HG03097 (cell line): ENCODE results near the gene ZBTB12.
"Not testable (repeated sequence)": the region's sequence is repeated elsewhere in the genome, so short reads cannot be mapped to it uniquely, and the experiment has no call there.

ENCODE experiments used
- ATAC-seq: cut with Tn5 transposase; IDR thresholded peaks from one replicate; pipeline ENCODE4 v1.9.1; 2021; ENCODE audit not compliant: unreplicated experiment, low FRiP score

The ZBTB12 gene

DNA sequence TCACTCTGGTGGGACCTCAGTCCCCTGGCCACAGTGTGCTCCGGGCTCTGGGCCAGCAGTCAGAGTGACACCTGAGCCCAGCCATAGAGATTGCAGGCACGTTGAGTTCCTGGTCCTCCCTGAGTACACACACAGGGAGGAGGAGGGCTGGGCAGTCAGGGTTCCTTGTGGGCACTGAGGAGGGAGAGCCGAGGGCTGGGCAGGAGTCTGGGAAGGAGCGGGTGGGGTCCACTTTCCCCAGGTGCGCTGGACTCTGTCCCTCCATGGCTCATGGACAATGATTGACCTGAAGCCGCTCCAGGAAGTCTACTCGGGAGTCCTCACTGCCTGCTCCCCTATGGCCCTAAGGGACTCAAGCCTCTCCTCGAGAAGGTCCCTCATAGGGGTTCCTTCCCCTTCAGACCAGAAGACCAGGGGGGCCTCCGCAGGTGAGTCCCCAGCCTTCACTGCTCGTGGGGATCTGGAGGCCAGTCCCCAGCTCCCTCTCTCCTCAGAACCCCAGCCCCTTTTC is 24.2 kb downstream of the ZBTB12 start:
- no peak for ATAC-seq

DNA sequence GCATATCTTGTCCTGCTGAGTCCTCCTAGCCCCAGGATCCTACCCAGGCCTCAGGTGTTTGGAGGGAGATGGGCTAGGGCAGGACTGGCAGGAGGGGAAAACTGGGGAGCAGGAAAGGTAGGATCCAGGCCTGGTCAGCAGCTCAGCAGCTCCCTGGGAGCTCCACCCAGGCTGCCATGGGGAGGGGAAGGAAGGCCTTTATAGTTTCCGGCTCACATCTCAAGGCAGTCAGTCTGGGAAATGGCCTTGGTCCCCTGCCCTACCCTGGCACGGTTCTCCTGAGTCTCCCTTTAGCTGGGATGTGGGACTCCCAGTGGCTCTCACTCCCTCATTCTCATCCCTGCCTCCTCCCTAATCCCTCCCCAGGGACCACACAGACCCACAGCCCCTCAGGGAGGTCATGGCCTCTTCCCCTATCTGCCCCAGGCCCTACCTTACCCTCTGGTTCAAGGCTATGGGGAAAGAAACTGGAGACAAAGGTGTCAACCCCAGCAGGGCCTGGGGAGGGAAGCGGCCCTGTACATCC is 24.7 kb downstream of the ZBTB12 start:
- ATAC-seq = no peak

DNA sequence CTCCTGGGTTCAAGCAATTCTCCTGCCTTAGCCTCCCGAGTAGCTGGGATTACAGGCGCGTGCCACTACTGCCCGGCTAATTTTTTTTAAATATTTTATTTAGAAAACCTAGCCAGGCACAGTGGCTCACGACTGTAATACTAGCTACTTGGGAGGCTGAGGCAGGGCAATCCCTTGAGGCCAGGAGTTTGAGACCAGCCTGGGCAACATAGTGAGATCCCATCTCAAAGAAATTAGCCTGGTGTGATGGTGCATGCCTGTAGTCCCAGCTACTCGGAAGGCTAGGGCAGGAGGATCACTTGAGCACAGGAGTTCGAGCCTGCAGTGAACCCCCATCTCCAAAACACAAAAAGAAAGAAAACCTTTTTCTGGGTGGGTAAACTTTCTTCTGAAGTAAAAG is 25.5 kb downstream of the ZBTB12 start:
- ATAC-seq = no peak

DNA sequence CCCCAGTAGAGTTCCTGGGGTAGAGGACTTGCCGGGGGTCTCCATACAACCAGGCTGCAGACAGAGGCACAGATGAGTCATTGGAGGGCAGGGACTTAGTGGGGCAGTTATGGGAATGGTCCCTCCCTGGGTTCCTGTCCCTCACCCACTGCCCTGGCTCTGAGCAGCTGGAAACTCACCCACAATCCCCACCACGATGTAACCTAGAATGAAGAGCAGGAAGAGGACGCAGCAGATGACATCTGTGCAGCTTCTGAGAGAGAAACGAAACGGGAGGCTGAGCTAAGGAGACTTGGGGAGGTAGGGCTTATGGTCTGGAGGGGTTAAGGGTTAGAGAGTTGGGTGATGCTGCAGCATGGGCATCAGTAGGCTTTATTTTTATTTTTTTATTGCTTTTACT is 26.0 kb downstream of the ZBTB12 start:
- ATAC-seq = no peak

DNA sequence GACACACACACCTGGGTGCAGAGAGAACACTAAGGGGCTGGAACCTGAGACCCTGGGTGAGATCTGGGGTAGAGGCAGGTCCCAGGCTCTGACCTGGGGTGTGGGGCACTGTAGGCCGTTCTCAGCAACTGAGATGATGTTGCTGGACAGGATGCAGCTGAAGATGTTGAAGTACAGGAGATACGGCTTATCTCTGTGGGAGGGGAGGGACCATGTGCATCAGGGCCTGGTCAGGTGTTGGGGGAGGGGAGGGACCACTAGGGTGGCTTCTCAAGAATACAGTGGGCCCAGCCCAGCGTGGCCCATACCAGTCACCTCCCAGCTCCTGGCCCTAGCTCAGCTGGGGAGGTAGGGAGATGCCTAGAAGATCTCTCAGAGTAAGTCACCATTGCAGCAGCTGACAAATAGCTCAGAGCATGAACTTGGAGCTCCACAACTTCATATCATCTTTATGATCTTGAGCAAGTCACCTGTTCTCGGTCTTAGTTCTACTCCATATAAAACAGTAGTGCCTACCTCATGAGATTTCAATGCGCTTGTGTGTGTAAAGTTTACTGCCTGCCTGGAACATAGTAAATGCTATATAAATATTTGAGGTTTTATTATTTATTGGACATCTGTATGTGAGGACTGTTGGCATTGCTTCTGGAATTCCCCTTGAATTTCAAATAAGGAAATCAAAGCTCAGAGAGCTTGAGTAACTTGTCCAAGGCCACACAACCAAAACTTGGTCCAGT is 26.9 kb downstream of the ZBTB12 start:
- ATAC-seq = no peak

DNA sequence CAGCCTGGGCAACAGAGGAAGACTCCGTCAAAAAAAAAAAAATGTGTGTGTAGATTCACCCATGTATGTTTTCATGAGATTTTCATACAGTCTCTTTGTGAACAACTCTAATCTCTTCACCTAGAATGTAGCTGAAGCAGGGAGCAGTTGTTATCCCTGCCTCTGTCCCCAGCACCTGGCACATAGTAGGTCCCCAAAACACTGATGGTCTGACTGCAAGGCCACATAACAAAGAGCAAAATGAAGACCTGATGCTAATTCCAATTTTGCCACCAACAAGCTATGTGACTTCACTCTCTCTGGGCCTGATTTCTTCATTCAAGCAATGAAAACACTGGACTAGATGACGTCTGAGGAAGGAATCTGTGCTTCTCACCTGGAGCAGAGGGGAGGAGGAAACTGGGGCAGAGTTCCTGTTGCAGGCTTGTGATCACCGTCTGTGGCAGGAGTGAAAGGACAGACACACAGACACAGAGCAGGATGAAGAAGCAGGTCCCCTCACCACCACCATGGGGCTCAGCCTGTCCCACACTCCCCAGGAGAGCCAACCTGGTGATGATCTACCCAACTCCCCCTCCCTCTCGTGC is 27.7 kb downstream of the ZBTB12 start:
- ATAC-seq = no peak

DNA sequence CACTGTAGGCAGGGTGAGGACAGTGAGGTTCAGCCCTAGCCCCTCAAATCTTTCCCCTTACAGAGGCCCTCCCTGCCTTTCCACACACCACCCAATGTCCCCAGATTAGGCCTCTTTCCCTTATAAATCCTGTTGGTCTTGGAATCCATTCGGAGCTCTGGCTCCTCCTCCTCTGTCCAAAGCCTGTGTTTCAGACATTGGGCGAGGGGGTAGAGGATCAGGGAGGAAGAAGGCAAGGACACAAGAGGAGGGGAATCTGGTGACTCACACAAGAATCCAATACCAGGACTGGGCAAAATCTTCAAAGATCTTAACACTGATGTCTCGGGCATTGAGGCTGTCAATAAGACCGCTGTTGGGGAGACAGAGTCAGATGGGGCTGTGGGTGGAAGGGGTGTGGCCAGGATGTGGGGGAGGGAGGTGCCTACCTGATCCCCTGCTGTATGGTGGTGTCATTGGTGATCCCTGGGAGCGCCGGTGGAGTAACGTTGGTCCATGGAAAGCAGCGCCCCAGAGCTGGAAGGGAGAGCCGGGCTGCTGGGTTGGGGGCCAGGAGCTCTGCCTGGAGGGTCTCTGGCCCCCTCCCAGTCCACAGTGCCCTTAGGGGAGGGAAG is 30.7 kb downstream of the ZBTB12 start:
- no peak for ATAC-seq

DNA sequence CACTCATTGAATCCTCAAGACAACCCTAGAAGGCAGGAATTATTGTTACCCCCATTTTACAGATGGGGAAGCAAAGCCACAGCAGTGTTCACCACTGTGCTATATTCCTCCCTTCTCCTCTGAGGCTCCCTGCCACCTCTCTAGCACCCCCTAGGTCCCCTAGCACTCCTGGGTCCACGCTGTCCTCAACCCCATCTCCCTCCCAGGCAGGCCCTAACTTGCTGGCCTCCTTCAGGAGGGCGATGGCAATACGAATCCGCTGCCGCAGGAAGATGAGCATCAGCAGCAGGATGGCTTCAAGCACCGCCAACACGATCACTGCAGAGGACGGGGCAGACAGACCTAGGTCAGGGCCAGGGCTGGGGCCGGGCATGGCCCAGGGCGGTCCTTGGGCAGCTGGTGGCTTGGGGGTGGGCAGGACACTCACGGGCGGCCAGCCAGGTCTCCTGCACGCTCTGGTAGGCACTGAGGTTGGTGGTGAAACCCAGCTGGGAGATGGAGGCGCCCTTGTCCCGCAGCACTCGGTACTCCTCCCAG is 31.4 kb downstream of the ZBTB12 start:
- ATAC-seq = no peak

DNA sequence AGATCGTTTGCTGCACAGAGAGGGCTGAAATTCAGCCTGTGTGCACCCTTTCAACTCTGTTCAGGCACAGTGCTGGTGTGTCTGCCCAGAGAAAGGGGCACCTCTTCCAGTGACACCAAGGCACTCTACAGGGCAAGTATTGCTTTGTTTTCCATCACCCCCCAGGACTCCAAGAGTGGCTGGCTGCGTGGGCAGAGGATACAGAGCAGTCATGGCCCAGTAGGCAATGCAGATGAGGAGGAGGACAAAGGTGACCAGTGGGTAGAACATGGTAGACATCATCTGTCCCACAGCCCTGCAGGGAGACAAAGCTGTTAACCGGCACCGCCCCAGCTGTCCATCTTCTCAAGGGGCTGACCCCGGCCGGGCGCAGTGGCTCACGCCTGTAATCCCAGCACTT is 32.5 kb downstream of the ZBTB12 start:
- ATAC-seq = no peak

DNA sequence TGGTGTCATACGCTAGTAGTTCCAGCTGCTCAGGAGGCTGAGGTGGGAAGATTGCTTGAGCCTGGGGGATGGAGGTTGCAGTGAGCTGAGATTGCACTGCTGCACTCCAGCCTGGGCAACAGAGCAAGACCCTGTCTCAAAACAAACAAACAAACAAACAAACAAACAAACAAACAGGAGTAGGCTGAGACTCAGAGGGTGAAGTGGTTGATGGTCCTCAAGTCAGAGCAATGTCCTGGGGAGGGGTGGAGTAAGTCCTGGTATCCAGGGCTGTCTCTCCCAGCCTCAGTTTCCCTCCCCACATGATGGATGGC is 33.3 kb downstream of the ZBTB12 start:
- not testable (repeated sequence) for ATAC-seq

DNA sequence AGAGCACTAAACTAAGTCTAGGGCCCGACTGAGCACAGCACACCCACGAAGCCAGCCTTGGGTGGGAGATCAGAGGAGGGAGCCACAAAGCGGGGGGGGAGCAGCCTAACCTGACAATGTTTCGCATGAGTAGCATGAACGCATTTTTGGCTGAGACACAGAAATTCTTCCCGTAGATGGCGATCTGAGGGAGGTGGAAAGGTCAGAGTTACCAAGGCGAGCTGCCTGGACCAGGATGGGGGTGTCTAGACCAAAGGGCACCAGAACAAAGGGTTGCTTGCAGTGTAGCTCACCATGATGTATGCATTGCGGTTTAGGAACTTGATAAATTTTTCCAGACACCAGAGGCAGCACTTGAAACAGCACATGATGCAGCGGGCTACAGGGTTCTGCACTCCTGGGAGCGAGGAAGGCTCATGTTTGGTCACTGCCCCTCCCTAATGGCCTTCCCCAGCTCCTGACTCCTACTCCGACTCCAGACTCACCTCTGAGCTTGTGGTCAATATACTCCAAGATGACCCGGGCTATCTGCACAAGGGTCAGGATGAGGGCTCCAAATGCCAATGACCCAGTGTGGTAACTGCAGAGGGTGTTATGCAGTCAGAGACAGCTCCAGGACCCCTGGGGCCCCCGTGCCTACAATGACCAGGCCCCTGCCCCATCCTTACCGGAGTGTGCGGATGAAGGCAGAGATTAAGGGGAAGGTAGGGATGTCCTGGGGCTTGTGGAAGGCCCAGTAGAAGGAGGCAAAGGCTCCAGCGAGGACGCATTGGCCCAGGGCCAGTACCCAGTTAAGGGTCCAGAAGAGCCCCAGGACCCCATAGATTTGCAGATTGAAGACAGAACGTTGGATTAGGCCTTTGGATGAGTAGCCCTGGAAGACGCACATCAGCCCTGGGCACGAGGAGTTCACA is 36.4 kb downstream of the ZBTB12 start:
- no peak for ATAC-seq

DNA sequence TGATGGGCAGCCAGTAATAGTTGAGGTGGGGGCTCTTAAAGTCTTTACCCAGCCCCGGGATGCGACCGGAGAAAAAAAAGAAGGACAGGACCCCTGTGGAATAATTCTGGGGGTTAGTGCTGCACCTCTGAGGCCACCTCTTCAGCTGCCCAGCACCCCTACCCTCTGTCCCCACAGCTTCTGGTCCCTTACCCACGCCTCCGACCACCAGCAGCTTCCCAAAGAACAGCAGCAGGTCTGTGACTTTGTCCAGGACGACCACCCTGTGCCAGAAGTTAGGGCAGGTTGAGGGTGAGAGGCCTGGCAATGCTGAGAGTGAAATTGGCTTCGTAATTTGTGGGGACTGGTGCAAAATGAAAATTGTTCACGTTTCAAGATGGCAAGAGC is 37.1 kb downstream of the ZBTB12 start:
- no peak for ATAC-seq

DNA sequence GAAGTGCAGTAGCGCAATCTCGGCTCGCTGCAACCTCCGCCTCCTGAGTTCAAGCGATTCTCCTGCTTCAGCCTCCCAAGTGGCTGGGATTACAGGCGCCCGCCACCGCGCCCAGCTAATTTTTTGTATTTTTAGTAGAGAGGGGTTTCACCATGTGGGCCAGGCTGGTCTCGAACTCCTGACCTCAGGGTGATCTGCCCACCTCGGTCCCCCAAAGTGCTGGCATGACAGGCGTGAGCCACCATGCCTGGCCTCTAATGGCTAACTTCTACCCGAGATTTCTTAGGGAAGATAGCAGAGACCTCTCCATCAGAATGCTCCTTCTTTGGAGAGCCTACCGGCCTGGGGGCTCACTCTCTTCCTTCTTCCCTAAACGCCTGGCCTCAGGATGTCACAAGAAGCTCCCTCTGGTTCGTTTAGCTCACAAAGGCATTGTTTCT is 37.7 kb downstream of the ZBTB12 start:
- not testable (repeated sequence) for ATAC-seq

DNA sequence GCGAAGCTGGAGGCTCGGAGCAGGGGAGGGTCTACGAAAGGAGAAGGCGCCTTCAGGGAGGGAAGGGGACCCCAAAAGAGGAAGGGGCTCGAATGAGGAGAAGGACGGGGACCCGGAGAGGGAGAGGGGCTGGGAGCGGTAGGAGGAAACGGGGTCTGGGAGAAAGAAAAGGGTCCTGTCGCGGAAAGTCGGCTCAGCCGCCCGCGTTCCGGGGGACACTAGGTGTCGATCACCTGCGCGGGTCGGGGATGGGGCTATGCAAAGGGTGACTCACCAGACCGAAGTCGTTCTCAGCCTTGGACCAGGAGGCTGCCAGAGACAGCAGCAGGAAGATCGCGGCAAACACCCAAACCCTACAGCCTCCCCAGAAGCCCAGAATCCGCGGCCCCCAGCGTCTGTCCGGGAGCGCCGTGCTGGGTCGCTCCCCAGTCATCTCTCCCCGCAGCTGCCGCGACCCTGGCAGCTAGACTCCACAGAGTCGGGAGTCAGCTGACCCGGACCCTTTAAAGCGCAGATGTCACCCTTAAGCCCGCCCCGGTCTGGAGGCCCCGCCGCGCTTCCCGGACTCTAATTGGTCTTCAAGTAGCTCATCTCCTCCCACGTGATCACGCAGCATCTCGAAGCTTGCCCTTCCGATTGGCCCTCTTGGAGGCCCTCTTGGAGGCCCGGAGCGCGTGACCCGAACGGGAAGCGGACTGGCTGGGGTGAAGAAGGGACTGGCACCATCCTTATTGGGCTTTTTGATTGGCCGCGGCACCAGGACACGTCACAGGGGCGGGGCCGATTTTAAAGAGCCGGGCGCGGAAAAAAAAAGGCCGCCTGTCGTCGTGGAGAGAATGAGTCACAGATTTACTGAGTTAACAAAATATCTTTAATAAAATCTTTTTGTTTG is 39.3 kb downstream of the ZBTB12 start, which contains the start of gene NEU1:
TSS of gene NEU1 (minus strand) at position 478 of the 892 bp plus-strand sequence. CDS start at position 433, 45 bp downstream.
- peak; percentile 87 for ATAC-seq

DNA sequence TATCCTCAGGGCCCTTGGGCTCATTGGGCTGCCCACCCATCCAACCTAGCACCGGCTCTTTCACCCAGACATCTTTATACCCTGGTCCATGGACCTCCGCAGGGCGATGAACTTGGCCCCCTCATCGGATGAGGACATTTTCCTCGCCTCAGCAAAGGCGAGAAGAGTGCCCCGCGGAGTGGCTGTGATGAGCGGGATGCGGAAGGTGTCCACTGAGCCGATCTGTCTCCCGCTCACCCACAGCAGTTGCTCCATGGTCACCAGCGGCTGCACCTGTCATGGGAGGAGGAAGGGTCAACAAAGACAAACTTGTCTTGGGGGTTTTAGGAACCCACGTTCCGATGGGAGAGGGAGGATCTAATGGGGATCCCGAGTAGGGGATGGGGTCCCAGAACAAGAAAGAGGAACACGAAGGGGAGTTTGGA is 40.0 kb downstream of the ZBTB12 start:
- no peak for ATAC-seq

DNA sequence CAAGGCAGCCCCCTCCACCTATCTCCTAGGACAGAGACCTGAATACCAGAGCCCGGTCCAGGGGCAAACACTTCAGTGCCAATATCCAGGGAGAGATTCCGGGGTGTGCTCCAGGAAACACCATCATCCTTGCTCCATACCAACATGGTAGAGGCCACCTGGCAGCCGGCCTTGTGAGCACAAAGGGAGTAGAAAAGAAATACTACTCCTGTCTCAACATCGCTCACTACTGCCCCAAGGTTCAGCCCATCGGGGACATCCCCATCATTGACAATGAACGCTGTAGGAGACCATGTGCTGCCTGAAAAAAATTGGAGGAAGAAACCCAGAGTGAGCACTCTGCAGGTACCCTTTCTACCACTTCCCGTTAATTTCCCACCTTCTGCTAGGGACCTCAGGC is 40.7 kb downstream of the ZBTB12 start:
- ATAC-seq = no peak

DNA sequence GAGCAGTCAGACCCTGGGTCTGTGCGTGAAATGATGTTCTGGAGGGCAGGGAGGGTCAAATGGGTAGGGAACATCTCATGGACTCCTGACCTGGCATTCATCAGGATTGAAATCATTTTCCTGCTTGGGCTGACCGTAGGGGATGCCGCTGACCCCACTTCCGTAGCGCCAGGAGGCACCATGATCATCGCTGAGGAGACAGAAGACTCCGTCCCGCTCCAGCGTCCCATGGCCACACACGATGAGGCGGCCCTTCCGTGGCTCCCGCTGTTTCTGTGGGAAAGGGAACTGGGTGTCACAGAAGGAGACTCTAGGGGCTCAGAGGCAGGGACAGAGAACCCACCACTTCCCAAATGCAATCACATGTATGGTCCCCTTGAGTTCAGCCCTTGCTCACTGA is 41.5 kb downstream of the ZBTB12 start:
- no peak for ATAC-seq

DNA sequence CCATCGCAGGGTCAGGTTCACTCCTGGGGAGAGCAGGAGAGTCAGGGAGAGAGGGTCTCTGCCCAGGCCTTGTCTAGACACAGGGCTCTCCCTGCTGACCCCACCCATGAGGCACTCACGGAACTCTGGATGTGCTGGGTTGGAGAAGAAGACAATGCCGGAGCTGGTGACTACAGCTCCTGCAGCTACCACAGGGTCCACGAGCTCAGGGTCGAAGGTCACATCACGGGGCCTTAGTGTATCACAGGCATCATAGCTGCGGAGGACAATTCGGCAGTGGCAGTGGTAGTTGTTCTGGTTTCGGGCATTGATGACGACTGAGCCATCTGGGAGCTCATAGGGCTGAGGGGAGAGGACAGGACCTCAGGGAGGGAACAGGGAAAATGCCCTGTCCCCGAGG is 42.0 kb downstream of the ZBTB12 start:
- ATAC-seq = no peak

DNA sequence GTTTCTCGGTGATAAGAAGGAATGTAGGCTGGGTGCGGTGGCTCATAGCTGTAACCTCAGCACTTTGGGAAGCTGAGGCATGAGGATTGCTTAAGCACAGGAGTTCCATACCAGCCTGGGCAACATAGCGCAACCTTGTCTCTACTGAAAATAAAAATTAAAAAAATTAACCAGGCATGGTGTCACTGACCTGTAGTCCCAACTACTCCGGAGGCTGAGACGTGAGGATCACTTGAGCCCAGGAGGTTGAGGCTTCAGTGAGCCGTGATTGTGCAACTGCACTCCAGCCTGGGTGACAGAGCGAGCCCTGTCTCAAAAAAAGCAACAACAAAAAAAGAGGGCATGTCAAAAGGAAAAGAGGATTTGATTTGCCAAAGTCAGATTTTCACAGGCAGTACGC is 43.2 kb downstream of the ZBTB12 start:
- no peak for ATAC-seq
